ENCODE measurements around the gene IKZF1. TPM values are rescaled to one million over a fixed set of nuclear protein-coding genes. Genes with fewer than 3 reads are reported as not detected.
A peak's percentile ranks its signal among the peaks of the same experiment; 100 is the strongest.

IKZF1 gene
- 100 to 1,000 TPM in 1 of 4 donors, 10 to 100 TPM in 3; 25.3 to 108 (median 31.7) TPM for total RNA-seq

DNA sequence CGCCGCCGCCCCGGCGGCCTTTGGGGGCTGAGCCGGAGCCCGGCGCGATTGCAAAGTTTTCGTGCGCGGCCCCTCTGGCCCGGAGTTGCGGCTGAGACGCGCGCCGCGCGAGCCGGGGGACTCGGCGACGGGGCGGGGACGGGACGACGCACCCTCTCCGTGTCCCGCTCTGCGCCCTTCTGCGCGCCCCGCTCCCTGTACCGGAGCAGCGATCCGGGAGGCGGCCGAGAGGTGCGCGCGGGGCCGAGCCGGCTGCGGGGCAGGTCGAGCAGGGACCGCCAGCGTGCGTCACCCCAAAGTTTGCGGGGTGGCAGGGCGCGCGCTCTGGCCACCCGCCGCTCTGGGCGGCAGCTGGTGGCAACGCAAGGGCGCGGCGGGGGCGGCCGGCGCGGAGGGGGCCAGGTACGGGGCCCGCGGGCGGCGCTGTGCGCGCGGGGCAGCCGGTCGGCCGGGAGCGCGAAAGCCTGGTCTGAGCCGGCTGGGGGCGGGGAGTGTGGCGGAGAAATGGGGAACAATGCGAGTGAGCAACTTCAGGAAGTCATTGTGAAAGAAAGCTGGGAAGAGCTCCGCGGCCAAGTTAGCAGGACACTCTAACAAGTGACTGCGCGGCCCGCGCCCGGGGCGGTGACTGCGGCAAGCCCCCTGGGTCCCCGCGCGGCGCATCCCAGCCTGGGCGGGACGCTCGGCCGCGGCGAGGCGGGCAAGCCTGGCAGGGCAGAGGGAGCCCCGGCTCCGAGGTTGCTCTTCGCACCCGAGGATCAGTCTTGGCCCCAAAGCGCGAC is at the start of gene IKZF1:
Gene IKZF1 (plus strand): TSS at position 588 of the 782 bp plus-strand sequence. CDS start 14,346 bp downstream, outside the sequence.
- no peaks in the 10 kb centered on the region for H3K36me3 ChIP-seq
- TF ChIP-seq, protein P1, sequence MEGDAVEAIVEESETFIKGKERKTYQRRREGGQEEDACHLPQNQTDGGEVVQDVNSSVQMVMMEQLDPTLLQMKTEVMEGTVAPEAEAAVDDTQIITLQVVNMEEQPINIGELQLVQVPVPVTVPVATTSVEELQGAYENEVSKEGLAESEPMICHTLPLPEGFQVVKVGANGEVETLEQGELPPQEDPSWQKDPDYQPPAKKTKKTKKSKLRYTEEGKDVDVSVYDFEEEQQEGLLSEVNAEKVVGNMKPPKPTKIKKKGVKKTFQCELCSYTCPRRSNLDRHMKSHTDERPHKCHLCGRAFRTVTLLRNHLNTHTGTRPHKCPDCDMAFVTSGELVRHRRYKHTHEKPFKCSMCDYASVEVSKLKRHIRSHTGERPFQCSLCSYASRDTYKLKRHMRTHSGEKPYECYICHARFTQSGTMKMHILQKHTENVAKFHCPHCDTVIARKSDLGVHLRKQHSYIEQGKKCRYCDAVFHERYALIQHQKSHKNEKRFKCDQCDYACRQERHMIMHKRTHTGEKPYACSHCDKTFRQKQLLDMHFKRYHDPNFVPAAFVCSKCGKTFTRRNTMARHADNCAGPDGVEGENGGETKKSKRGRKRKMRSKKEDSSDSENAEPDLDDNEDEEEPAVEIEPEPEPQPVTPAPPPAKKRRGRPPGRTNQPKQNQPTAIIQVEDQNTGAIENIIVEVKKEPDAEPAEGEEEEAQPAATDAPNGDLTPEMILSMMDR (IDR thresholded peaks at IDR 0.05), result no peak
- peak in 1 of 2 donors; percentile 9 for TF ChIP-seq POLR2A (IDR thresholded peaks at IDR 0.05)
- H3K27ac ChIP-seq, result peak within 1 kb of the TSS; percentile 84 to 95 (median 87)
- peak within 1 kb of the TSS; percentile 57 to 75 (median 64) for H3K4me3 ChIP-seq
- H3K9me3 ChIP-seq, result no peaks in the 10 kb centered on the region
- DNase-seq, result peak in 2 of 3 donors; percentile 83 to 88
- peaks cover 0 to 2% of the 10 kb centered on the region in 2 donors for H3K27me3 ChIP-seq
- H3K4me1 ChIP-seq, result no peaks in the 10 kb centered on the region

DNA sequence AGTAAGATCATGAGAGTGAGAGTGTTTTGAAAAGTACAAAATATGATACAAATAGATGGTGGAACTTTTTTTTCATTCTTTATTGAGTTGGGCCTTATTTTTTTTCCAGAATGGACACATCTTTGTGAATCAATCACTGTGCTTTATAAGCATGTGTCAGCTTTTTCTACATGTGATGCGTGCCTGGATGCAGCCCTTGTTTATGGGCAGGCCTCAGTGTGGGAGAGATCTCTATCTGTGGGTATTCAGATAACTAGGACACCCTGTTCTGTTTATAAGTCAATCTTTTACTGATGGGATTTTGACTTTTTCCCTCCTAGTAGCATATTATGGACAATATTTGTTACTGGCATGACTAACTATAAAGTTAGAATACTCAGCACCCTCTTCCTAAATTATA is 42.9 kb upstream of the IKZF1 start:
- Histone ChIP-seq H3K27me3 (no peaks in the 10 kb centered on the region), H3K4me1 (peaks cover 0 to 26% (median 5%) of the 10 kb centered on the region in 4 donors), H3K4me3 (no peak overlapping the region), H3K36me3 (no peaks in the 10 kb centered on the region), H3K9me3 (no peaks in the 10 kb centered on the region), H3K27ac (peak overlapping the region; percentile 57 to 74 (median 64))
- no peak for DNase-seq
- TF ChIP-seq, protein P1 (IDR thresholded peaks at IDR 0.05), result no peak
- TF ChIP-seq POLR2A (IDR thresholded peaks at IDR 0.05), result no peak

DNA sequence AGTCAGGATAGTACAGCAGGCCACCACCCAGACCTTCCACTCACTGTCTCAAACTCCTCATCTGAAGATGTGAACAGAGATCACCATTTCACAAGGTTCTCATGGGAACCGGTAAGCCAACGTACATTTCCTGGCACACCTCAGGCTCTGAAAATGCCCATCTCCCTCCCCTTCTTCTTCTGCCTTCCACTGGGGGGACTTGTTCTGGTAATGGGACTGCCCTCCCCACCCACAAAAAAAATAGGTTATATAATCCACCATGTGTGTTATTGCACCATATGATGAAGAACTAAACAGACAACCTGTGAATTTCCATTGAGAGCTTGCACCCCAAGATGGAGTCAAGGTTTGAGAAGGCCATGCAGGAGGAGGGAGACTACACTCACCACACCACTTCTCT is 42.1 kb upstream of the IKZF1 start:
- no peak overlapping the region for H3K4me3 ChIP-seq
- H3K4me1 ChIP-seq, result peaks cover 0 to 30% (median 8%) of the 10 kb centered on the region in 4 donors
- no peaks in the 10 kb centered on the region for H3K9me3 ChIP-seq
- DNase-seq, result no peak
- TF ChIP-seq, protein P1 (IDR thresholded peaks at IDR 0.05), result no peak
- no peak for TF ChIP-seq POLR2A (IDR thresholded peaks at IDR 0.05)
- no peaks in the 10 kb centered on the region for H3K27me3 ChIP-seq
- peak overlapping the region; percentile 57 to 74 (median 64) for H3K27ac ChIP-seq
- no peaks in the 10 kb centered on the region for H3K36me3 ChIP-seq

DNA sequence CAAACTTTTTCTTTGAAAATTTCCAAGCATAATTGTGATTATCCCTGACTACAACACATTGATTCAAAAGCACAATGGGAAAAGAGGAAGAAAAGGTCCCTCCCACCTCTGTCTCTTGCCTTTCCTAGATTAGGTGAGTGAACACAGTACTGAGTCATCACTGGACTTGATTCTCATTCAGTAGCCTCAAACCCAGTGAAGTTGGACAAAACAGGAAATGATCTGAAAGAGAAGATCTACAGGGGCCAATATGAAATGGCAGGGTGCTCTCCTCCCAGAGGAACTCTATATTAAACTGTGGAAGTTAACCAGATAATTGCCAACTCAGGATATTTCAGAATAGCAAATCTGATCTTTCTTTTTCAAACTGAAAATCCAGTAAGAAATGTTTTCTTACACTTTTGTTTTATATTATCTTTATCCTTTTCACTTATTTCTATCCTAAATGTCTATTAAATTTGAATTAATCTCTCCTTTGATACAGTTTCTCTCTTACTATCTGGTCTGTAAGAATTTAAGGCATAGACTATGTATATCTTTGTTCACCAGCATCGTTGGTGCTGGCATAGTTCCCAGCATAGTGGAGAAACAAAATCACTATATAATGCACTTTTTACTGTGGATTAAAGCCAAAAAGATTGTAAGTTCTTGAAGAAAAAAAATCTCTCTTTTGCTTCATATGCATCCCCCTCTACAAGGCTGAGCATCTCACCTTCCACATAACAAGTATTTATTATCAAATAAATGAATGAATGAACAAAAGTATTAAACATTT is 41.4 kb upstream of the IKZF1 start:
- Histone ChIP-seq H3K36me3 (no peaks in the 10 kb centered on the region), H3K4me1 (peaks cover 0 to 37% (median 14%) of the 10 kb centered on the region in 4 donors), H3K27me3 (no peaks in the 10 kb centered on the region), H3K4me3 (no peak overlapping the region), H3K27ac (peak overlapping the region; percentile 57 to 81 (median 70)), H3K9me3 (no peaks in the 10 kb centered on the region)
- DNase-seq, result no peak
- TF ChIP-seq, protein P1 (IDR thresholded peaks at IDR 0.05), result no peak
- TF ChIP-seq POLR2A (IDR thresholded peaks at IDR 0.05), result no peak

DNA sequence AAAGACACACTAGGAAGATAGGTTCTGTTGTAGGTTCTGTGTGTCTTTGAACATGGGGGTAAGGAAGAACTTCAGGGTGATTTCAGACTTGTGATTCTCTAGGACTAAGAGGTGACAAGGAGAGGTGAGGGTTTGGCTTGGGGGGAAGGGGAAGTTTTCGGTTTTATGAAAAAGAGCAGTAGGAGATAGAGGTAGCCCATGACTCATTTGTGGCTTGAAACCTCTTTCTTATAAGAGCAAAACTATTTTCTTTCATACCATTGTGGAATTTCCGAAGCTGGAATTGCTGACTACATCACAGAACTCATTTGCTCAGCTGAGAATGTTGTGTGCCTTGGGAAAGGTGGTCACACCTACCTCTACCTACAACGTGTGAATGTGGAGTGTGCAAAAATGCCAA is 39.6 kb upstream of the IKZF1 start:
- TF ChIP-seq, protein P1 (IDR thresholded peaks at IDR 0.05), result no peak
- no peak for TF ChIP-seq POLR2A (IDR thresholded peaks at IDR 0.05)
- peaks cover 0 to 50% (median 17%) of the 10 kb centered on the region in 4 donors for H3K4me1 ChIP-seq
- no peaks in the 10 kb centered on the region for H3K36me3 ChIP-seq
- no peak for DNase-seq
- H3K9me3 ChIP-seq, result no peaks in the 10 kb centered on the region
- peak overlapping the region in 3 of 4 donors; percentile 35 to 81 (median 51) for H3K27ac ChIP-seq
- H3K27me3 ChIP-seq, result no peaks in the 10 kb centered on the region
- H3K4me3 ChIP-seq, result no peak overlapping the region
